IMR-90 (cell line): ENCODE data around the gene HOXB8. TPM values are rescaled to one million over a fixed set of nuclear protein-coding genes. Genes with fewer than 3 reads are reported as not detected.

Experiments
- ATAC-seq: fragments of 200-7000 bp; cut with Tn5 transposase; 2 replicates; pipeline ENCODE4 v1.9.1; 2020; ENCODE audit warnings: low read depth, mild to moderate bottlenecking, moderate library complexity
- BruUV-seq: library from RNA; stranded (reverse); fragments of 400-500 nt; replicated peaks from 2 replicates; lab custom pipeline; 2021; lab: Mats Ljungman, UMichigan
- CTCF ChIA-PET: fragments of 300-600 bp; formaldehyde crosslinking; extraction: SDS; loops from one replicate; lab custom pipeline; 2021; ENCODE audit warnings: antibody characterized with exemption; lab: Yijun Ruan, JAX
- POLR2A ChIA-PET: fragments of 300-600 bp; sonication (Branson Sonifier 250); formaldehyde crosslinking; loops from one replicate; lab custom pipeline; 2022; ENCODE audit warnings: antibody characterized with exemption; ENCODE audit not compliant: unreplicated experiment; lab: Charles Lee
- DNase-seq: peaks from one replicate; pipeline ENCODE4 v3.0.0; 2013
- H2AFZ ChIP-seq: replicated peaks from 2 replicates; pipeline ENCODE3; 2013; ENCODE audit warnings: low read length, mild to moderate bottlenecking; ENCODE audit not compliant: poor library complexity
- H2AK5ac ChIP-seq: 2 replicates; pipeline ENCODE4 v1.6.1; 2013; ENCODE audit warnings: low read depth, low read length, inconsistent platforms
- H2AK9ac ChIP-seq: replicated peaks from 2 replicates; pipeline ENCODE3; 2013; ENCODE audit warnings: mild to moderate bottlenecking, low read depth, low read length, moderate library complexity; ENCODE audit not compliant: poor library complexity
- H2BK120ac ChIP-seq: 2 replicates; pipeline ENCODE4 v1.6.1; 2013; ENCODE audit warnings: low read depth, low read length, inconsistent platforms
- H2BK15ac ChIP-seq: 3 replicates; pipeline ENCODE4 v1.6.1; 2013; ENCODE audit warnings: low read depth, low read length, inconsistent platforms
- H2BK20ac ChIP-seq: 2 replicates; pipeline ENCODE4 v1.6.1; 2013; ENCODE audit warnings: low read depth, mild to moderate bottlenecking, inconsistent platforms, low read length, moderate library complexity
- H2BK5ac ChIP-seq: 2 replicates; pipeline ENCODE4 v1.6.1; 2013; ENCODE audit warnings: mild to moderate bottlenecking, low read depth, low read length, inconsistent platforms; ENCODE audit not compliant: poor library complexity, severe bottlenecking
- H3K14ac ChIP-seq: replicated peaks from 2 replicates; pipeline ENCODE4 v1.6.1; 2013; ENCODE audit warnings: low read depth, low read length, inconsistent platforms
- H3K18ac ChIP-seq: 2 replicates; pipeline ENCODE4 v1.6.1; 2013; ENCODE audit warnings: low read depth, low read length, control low read depth
- H3K23ac ChIP-seq: 2 replicates; pipeline ENCODE4 v1.6.1; 2013; ENCODE audit warnings: low read depth, low read length, inconsistent platforms
- H3K27ac ChIP-seq: 2 replicates; pipeline ENCODE4 v1.5.1; 2013; ENCODE audit warnings: mild to moderate bottlenecking, control low read depth, low read length; ENCODE audit not compliant: insufficient read depth
- H3K27me3 ChIP-seq: 2 replicates; pipeline ENCODE4 v1.6.1; 2013; ENCODE audit warnings: low read length; ENCODE audit not compliant: control insufficient read depth, insufficient read depth
- H3K36me3 ChIP-seq: 2 replicates; pipeline ENCODE4 v1.6.1; 2013; ENCODE audit warnings: low read length, mixed read lengths; ENCODE audit not compliant: control insufficient read depth, insufficient read depth
- H3K4ac ChIP-seq: 2 replicates; pipeline ENCODE4 v1.6.1; 2013; ENCODE audit warnings: low read depth, low read length, inconsistent platforms
- H3K4me1 ChIP-seq: 2 replicates; pipeline ENCODE4 v1.6.1; 2013; ENCODE audit warnings: low read length, mixed read lengths; ENCODE audit not compliant: control insufficient read depth, insufficient read depth
- H3K4me2 ChIP-seq: 2 replicates; pipeline ENCODE4 v1.6.1; 2013; ENCODE audit warnings: low read depth, mild to moderate bottlenecking, control low read depth, low read length, moderate library complexity
- H3K4me3 ChIP-seq: 2 replicates; pipeline ENCODE4 v1.5.1; 2013; ENCODE audit warnings: low read depth, mild to moderate bottlenecking, control low read depth, low read length, moderate library complexity; ENCODE audit not compliant: insufficient read depth
- H3K56ac ChIP-seq: 2 replicates; pipeline ENCODE4 v1.6.1; 2013; ENCODE audit warnings: low read length, inconsistent platforms; ENCODE audit not compliant: insufficient read depth; ENCODE audit errors: extremely low read depth
- H3K79me1 ChIP-seq, 2 experiments: 2 replicates each; pipeline ENCODE4 v1.6.1; 2013; ENCODE audit warnings: low read length in 2 of 2, inconsistent platforms in 1 of 2, low read depth in 1 of 2
- H3K9ac ChIP-seq: 2 replicates; pipeline ENCODE4 v1.6.1; 2013; ENCODE audit warnings: low read depth, low read length, control low read depth
- H3K9me1 ChIP-seq: 2 replicates; pipeline ENCODE4 v1.6.1; 2013; ENCODE audit warnings: low read length, inconsistent platforms; ENCODE audit not compliant: insufficient read depth
- H3K9me3 ChIP-seq: 2 replicates; pipeline ENCODE4 v1.6.1; 2013; ENCODE audit warnings: low read length; ENCODE audit not compliant: control insufficient read depth, insufficient read depth
- H4K20me1 ChIP-seq: 2 replicates; pipeline ENCODE4 v1.6.1; 2013; ENCODE audit warnings: low read length, inconsistent platforms; ENCODE audit not compliant: insufficient read depth
- H4K5ac ChIP-seq: 2 replicates; pipeline ENCODE4 v1.6.1; 2013; ENCODE audit warnings: mild to moderate bottlenecking, low read depth, low read length, control low read depth
- H4K8ac ChIP-seq, 2 experiments: 2 replicates each; pipeline ENCODE4 v1.6.1; 2013; ENCODE audit warnings: low read depth in 2 of 2, low read length in 2 of 2, control low read depth in 1 of 2, inconsistent platforms in 1 of 2
- H4K91ac ChIP-seq: 2 replicates; pipeline ENCODE4 v1.6.1; 2013; ENCODE audit warnings: low read depth, low read length, inconsistent platforms; ENCODE audit not compliant: insufficient read depth
- MAFK ChIP-seq: IDR thresholded peaks from 2 replicates; pipeline ENCODE4 v1.6.1; 2012; ENCODE audit warnings: low read depth, low read length, improper control_type of control experiment
- WGBS, 2 experiments: methylation state at CpG; one replicate each; pipeline versions ENCODE4 v1.1.5 to v1.1.7; 2013; ENCODE audit warnings: missing lambda C conversion rate in 2 of 2; ENCODE audit not compliant: insufficient read length in 1 of 2; ENCODE audit errors: extremely low coverage in 2 of 2; 5-methylcytosine and 5-hydroxymethylcytosine counted together
- dilution Hi-C: fragments of 300-500 bp; cut with HindIII; formaldehyde crosslinking; loops from one replicate; pipeline ENCODE4 v1.14.3; 2018; ENCODE audit warnings: low sequenced_read_pairs; ENCODE audit not compliant: unreplicated experiment
- in situ Hi-C: fragments of 300-500 bp; cut with MboI; formaldehyde crosslinking; loops from 3 replicates; pipeline ENCODE4 v1.14.3; 2019; ENCODE audit warnings: low sequenced_read_pairs, inconsistent platforms, mixed read lengths
- intact Hi-C: fragments of 100-400 bp; cut with micrococcal nuclease; formaldehyde crosslinking; loops from 2 replicates; pipeline ENCODE4 v1.10.0; 2022
- polyA plus RNA-seq, 3 experiments: library from polyadenylated mRNA; depleted of rRNA; stranded (reverse); fragments of >200 nt; gene quantifications; 2 replicates each; pipeline ENCODE4 v1.2.3, GENCODE V29; 2012; ENCODE audit warnings: low replicate concordance in 1 of 3
- total RNA-seq: library from RNA; depleted of rRNA; stranded (reverse); fragments of >200 nt; gene quantifications from 2 replicates; pipeline ENCODE4 v1.2.3, GENCODE V29; 2012

HOXB8 gene
- total and polyA plus RNA-seq, 2 of the 4 experiments (the other 2 are of a cell fraction) = 0.54 to 5.3 TPM

DNA sequence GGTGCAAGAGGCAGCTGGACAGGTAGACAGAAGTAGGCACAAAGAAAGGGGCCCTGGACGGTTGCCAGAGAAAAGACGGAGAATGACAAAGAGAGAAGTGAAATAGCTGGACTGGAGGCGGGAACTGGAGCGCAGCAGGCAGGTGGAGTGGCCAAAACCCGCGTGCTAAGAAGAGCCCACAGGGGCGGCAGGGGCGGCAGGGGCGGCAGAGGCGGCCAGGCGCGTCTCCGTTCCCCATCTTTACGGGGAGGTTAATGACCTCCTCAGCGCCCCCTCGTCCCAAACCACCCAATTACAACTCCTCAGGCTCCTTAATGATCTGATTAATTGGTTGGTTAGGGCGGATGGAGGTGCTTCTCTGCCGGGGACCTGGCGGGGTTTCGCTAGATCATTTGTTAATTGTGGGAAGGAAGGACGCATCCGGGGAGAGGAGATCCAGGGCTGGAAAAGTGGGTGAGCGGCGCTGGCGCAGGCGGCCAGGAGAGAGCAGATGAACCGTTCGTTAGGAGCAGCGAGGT, 26.5 kb upstream of the HOXB8 start:
- Histone ChIP-seq H2AFZ (no peak overlapping the region), H3K4me2 (no peak overlapping the region), H4K8ac (no peak overlapping the region), H3K9me3 (peaks cover 11% of the 10 kb centered on the region), H2AK9ac (no peak overlapping the region), H3K14ac (no peak overlapping the region), H2BK5ac (no peak overlapping the region), H3K23ac (no peak overlapping the region), H3K4me3 (no peak overlapping the region), H3K18ac (no peak overlapping the region), H4K91ac (no peak overlapping the region), H3K36me3 (no peaks in the 10 kb centered on the region), H4K20me1 (no peaks in the 10 kb centered on the region), H2BK20ac (no peak overlapping the region), H3K79me1 (no peaks in the 10 kb centered on the region), H3K27ac (no peak overlapping the region), H2BK120ac (no peak overlapping the region), H2BK15ac (no peak overlapping the region), H3K9me1 (no peaks in the 10 kb centered on the region), H3K27me3 (peaks cover 100% of the 10 kb centered on the region), H3K9ac (no peak overlapping the region), H2AK5ac (no peak overlapping the region), H3K4ac (no peak overlapping the region), H3K4me1 (no peaks in the 10 kb centered on the region), H4K5ac (no peak overlapping the region), H3K56ac (no peak overlapping the region)
- POLR2A ChIA-PET = no interaction called here
- intact Hi-C loops (no loop called here), in situ Hi-C loops (loop anchor here (10.0 kb wide), 1 partner anchor 63 kb away; no protein-coding TSS in a partner anchor), dilution Hi-C loops (no loop called here)
- ATAC-seq (no peak), DNase-seq (no peak)
- 11% methylated on average over 5 of the region's 29 CpGs; no CpG with 5 or more reads in 1 of the 2 experiments for WGBS, 2 experiments
- no peak for TF ChIP-seq MAFK
- CTCF ChIA-PET = no interaction called here
- no TSS peak for BruUV-seq
